ENCODE data around the gene PHKG2.

PHKG2 gene

GRCh38 chr16:30766206-30766932, 18.1 kb downstream of the PHKG2 start:
- in situ Hi-C loops (cut with HindIII; ENCODE audit: low pct_ligation_motif_present, low pct_unique_long_range_greater_than_20kb, low sequenced_read_pairs), result no loop called here
- no peak for DNase-seq

GRCh38 chr16:30766933-30767284, 18.7 kb downstream of the PHKG2 start:
- in situ Hi-C loops (cut with HindIII; ENCODE audit: low pct_ligation_motif_present, low pct_unique_long_range_greater_than_20kb, low sequenced_read_pairs), result no loop called here
- no peak for DNase-seq

GRCh38 chr16:30767767-30768465, 19.7 kb downstream of the PHKG2 start:
- no peak for DNase-seq

GRCh38 chr16:30768583-30769181, 20.5 kb downstream of the PHKG2 start:
- no peak for DNase-seq
- in situ Hi-C loops (cut with HindIII; ENCODE audit: low pct_ligation_motif_present, low pct_unique_long_range_greater_than_20kb, low sequenced_read_pairs), result no loop called here

More at GRCh38 chr16:30767767-30768465, 19.7 kb downstream of the PHKG2 start:
- in situ Hi-C loops (cut with HindIII; ENCODE audit: low pct_ligation_motif_present, low pct_unique_long_range_greater_than_20kb, low sequenced_read_pairs), result no loop called here

GRCh38 chr16:30769379-30770089, 21.3 kb downstream of the PHKG2 start:
- no peak for DNase-seq
- in situ Hi-C loops (cut with HindIII; ENCODE audit: low pct_ligation_motif_present, low pct_unique_long_range_greater_than_20kb, low sequenced_read_pairs), result no loop called here

GRCh38 chr16:30771726-30772125, 23.5 kb downstream of the PHKG2 start:
- DNase-seq, result no peak
- in situ Hi-C loops (cut with HindIII; ENCODE audit: low pct_ligation_motif_present, low pct_unique_long_range_greater_than_20kb, low sequenced_read_pairs), result no loop called here

- in situ Hi-C loops (cut with HindIII; ENCODE audit: low pct_ligation_motif_present, low pct_unique_long_range_greater_than_20kb, low sequenced_read_pairs), result no loop called here
- no peak for DNase-seq
Measured at GRCh38 chr16:30773826-30774225, 25.6 kb downstream of the PHKG2 start.

GRCh38 chr16:30774367-30775130, 26.3 kb downstream of the PHKG2 start:
- in situ Hi-C loops (cut with HindIII; ENCODE audit: low pct_ligation_motif_present, low pct_unique_long_range_greater_than_20kb, low sequenced_read_pairs), result loop anchor here (25.0 kb wide), 1 partner anchor 113 kb away; the partner anchor contains the start of genes BCL7C and CTF1
- DNase-seq, result no peak

- DNase-seq, result no peak
- in situ Hi-C loops (cut with HindIII; ENCODE audit: low pct_ligation_motif_present, low pct_unique_long_range_greater_than_20kb, low sequenced_read_pairs), result loop anchor here (25.0 kb wide), 1 partner anchor 112 kb away; the partner anchor contains the start of genes BCL7C and CTF1
Measured at GRCh38 chr16:30775131-30775391, 26.8 kb downstream of the PHKG2 start.

- in situ Hi-C loops (cut with HindIII; ENCODE audit: low pct_ligation_motif_present, low pct_unique_long_range_greater_than_20kb, low sequenced_read_pairs), result loop anchor here (25.0 kb wide), 1 partner anchor 112 kb away; the partner anchor contains the start of genes BCL7C and CTF1
- DNase-seq, result peak; percentile 88
Measured at GRCh38 chr16:30775392-30776188, 27.4 kb downstream of the PHKG2 start.

GRCh38 chr16:30777591-30778297, 29.5 kb downstream of the PHKG2 start:
- no peak for DNase-seq
- in situ Hi-C loops (cut with HindIII; ENCODE audit: low pct_ligation_motif_present, low pct_unique_long_range_greater_than_20kb, low sequenced_read_pairs), result loop anchor here (25.0 kb wide), 1 partner anchor 110 kb away; the partner anchor contains the start of genes BCL7C and CTF1

GRCh38 chr16:30778549-30779244, 30.5 kb downstream of the PHKG2 start:
- in situ Hi-C loops (cut with HindIII; ENCODE audit: low pct_ligation_motif_present, low pct_unique_long_range_greater_than_20kb, low sequenced_read_pairs), result loop anchor here (25.0 kb wide), 1 partner anchor 109 kb away; the partner anchor contains the start of genes BCL7C and CTF1
- no peak for DNase-seq

GRCh38 chr16:30779596-30779995, 31.4 kb downstream of the PHKG2 start:
- no peak for DNase-seq
- in situ Hi-C loops (cut with HindIII; ENCODE audit: low pct_ligation_motif_present, low pct_unique_long_range_greater_than_20kb, low sequenced_read_pairs), result loop anchor here (25.0 kb wide), 1 partner anchor 108 kb away; the partner anchor contains the start of genes BCL7C and CTF1

GRCh38 chr16:30780021-30780420, 31.8 kb downstream of the PHKG2 start:
- in situ Hi-C loops (cut with HindIII; ENCODE audit: low pct_ligation_motif_present, low pct_unique_long_range_greater_than_20kb, low sequenced_read_pairs), result loop anchor here (25.0 kb wide), 1 partner anchor 107 kb away; the partner anchor contains the start of genes BCL7C and CTF1
- DNase-seq, result no peak

- no peak for DNase-seq
- in situ Hi-C loops (cut with HindIII; ENCODE audit: low pct_ligation_motif_present, low pct_unique_long_range_greater_than_20kb, low sequenced_read_pairs), result loop anchor here (25.0 kb wide), 1 partner anchor 107 kb away; the partner anchor contains the start of genes BCL7C and CTF1
Measured at GRCh38 chr16:30780549-30780948, 32.3 kb downstream of the PHKG2 start.
